GM18499 (cell line): ENCODE data around the gene GPR152.
"Not testable (repeated sequence)": the region's sequence is repeated elsewhere in the genome, so short reads cannot be mapped to it uniquely, and the experiment has no call there.

Experiments
- ATAC-seq: cut with Tn5 transposase; IDR thresholded peaks from one replicate; pipeline ENCODE4 v1.9.1; 2021; ENCODE audit warnings: moderate number of reproducible peaks; ENCODE audit not compliant: insufficient read depth, unreplicated experiment

GPR152 gene

GRCh38 chr11:67466962-67467771 is 14.6 kb upstream of the GPR152 start:
- no peak for ATAC-seq

DNA sequence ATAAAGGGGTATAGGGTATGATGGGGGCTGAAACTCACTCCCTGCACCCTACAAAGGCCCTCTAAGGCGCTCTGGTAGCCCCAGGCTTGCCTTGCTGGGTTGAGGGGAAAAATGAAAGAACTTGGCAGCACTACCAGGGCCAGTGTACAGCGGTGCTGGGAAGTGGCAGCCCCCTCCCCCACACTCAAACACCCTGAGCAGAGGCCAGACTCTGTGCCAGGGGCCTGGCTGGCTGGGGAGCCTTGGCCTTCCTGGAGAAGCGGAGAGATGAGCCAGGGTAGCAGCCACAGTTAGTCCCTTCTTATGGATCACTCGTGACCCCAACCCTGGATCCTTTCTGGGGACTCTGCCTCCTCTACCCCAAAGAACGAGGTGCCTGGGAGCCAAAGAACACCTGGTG is 13.8 kb upstream of the GPR152 start:
- ATAC-seq, result no peak

- ATAC-seq, result not testable (repeated sequence)
Observed at GRCh38 chr11:67465530-67465929, 13.0 kb upstream of the GPR152 start.

DNA sequence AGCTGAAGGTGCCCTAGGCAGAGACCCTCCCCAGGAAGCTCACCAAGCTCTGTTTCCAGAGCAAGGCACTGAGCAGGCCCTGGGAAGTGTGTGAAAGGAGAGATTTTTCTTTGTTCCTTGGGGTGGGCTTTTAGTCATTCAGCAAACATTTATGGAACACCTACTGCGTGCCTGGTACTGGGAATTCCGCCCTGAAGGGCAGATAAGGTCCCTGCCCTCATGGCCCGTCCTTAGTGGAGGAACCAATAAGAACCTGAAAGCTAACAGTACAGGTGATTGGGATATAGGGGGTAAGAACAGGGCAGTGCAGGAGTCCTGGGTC is 12.6 kb upstream of the GPR152 start:
- no peak for ATAC-seq

GRCh38 chr11:67464411-67465188 is 12.1 kb upstream of the GPR152 start:
- no peak for ATAC-seq

DNA sequence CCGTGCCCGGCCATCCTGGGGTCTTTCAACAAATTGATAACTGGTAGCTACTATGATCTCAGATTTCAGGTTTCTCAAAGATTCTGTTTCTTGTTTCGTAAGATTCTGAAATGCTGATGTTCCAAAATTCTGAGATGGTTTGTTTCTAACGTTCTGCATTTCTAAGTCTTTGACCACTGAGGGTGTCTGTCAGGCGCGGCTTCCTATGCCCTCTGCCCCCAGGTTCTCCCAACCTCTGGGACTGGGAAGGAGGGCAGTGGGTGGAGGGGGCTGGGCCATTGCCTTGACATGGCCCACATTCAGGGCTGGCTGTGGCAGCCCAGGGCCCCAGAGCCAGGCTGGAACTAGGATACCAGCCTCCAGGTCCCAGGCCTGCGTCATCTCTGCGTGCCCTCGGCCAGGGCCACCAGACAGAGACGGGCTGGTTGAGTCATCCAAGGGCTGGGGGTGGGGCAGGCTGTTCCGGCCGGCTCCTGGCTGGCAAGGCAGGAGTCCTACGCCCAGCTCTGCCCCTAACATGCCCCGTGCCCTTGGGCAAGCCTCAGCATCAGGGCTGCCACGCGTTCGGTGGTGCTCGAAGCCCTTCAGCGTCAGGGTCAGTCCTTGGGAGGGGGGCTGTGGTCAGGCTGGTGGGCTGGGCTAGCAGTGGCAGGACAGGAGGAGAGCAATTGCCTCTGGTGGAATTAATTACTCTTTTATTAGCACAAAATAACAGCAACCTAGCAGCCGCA is 11.3 kb upstream of the GPR152 start:
- ATAC-seq, result no peak

DNA sequence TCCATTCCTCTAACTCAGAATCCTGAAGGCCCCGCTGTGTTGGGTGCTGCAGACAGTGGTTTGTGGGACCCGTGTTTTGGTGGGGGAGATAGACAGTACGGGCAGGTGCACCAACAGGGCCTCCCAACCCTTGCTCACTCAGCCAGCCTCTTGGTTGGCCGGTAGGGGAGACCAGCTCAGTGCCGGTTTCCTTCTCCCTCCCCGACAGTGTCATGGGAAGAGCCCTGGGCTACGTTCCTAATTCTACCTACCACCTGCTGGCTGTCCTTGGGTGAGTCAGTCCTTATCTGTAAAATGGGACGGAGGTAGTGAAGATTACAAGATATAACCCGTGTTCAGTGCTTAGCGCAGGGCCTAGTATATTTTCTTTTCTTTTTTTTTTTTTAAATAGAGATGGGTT is 10.7 kb upstream of the GPR152 start:
- no peak for ATAC-seq

DNA sequence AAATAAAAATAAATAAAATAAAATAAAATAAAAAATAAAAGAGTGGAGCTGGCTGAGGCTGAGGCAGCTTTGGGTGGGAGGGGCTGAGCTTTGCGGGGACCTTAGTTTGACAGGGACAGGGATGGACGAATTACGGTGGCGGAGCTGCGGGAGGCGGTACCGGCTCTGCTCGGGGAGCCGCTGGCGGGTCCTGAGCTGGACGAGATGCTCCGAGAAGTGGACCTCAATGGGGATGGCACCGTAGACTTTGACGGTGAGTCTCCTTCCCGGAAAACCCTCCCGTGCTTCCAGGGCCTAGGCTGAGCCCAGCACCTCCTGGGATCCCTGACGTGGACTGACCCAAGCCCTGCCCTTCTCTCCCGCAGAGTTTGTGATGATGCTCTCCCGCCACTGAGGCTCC is 5.7 kb upstream of the GPR152 start:
- ATAC-seq, result no peak

DNA sequence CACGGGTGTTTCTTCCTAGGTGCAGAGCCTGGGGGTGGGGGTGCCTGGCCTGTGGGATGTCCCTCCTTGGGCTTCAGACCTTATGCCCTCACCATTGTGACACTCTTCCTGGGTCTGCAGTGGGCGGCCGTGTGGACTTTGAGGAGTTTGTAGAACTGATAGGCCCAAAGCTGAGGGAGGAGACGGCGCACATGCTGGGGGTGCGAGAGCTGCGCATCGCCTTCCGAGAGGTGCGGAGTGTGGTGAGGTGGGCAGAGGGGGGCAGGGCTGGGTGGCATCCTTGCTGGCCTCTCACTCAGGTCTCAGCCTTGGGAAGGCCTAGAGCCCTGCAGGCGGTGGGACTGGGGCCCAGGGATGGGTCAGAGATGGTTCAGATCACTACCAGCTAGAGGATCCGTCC is 4.9 kb upstream of the GPR152 start:
- ATAC-seq, result no peak

DNA sequence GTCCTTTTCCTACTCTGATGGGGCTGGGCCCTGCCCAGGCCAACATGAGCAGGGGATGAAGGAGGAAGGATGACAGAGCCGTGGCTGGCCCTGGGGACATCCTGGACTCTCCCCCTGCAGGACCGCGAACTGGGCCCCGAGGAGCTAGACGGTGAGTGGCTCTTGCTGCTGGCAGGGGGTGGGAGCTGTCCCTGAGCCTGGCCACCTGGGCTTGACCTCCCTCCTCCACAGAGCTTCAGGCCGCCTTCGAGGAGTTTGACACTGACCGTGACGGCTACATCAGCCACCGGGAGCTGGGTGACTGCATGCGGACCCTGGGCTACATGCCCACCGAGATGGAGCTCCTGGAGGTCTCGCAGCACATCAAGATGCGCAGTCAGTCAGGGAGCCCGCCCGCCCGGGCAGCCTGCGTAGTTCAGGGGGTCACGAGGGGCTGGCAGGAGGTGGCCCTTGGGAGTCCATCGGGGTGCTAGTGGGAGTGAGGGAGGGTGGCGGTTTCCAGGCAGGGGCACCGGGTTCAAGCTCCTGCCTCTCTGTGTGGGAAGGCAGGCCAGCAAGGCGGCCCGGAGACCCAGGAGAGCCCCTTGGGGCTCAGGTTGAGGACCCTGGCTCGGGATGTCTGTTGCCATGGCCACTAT is 3.7 kb upstream of the GPR152 start:
- no peak for ATAC-seq

DNA sequence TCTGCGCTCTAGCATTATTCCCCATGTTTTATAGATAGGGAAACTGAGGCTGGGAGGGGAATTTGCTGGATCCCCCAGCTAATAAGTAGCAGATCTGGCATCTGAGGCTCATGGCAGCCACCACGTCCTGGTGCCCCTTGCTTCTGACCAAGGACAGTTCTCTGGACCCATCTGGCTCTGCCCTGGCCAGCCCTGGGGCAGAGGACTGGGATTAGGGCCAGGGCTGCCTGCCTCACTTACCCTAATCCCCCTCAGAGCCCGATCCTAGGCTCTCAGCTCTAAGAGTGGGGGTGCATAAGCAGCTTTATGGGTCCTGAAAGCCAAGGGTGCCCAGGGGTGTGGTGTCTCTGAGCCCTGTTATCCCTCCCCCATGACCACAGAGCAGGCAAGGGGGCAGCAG is 2.5 kb upstream of the GPR152 start, which contains the start of gene CABP4:
Gene CABP4 (plus strand): TSS at position 301 of the 400 bp plus-strand sequence. CDS start 70 bp downstream, at position 371.
- no peak for ATAC-seq

- no peak for ATAC-seq
Observed at GRCh38 chr11:67453816-67454732, 1.5 kb upstream of the GPR152 start.

- no peak for ATAC-seq
Observed at GRCh38 chr11:67451658-67451976, 912 bp downstream of the GPR152 start.

- no peak for ATAC-seq
Observed at GRCh38 chr11:67450796-67451657, 1.5 kb downstream of the GPR152 start.

- ATAC-seq, result no peak
Observed at GRCh38 chr11:67449116-67449844, 3.2 kb downstream of the GPR152 start.

GRCh38 chr11:67448220-67448609 is 4.3 kb downstream of the GPR152 start:
- no peak for ATAC-seq

DNA sequence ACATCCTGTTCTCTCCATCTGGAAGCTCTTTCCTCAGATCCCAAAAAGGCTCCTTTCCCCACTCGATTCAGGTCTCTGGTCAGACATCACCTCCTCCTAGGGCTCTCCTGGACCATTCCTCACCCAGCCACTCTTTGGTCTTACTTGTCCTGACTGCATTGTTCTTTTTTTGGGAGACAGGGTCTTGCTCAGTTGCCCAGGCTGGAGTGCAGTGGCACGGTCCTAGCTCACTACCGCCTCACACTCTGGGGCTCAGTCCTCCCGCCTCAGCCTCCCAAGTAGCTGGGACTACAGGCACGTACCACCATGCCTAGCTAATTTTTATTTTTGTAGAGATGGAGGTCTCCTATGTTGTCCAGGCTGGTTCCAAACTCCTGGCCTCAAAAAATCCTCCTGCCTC is 7.0 kb downstream of the GPR152 start:
- ATAC-seq, result no peak
